Neutrophil (primary cell): Measurements from ENCODE around the gene ZSCAN20.
"Not testable (repeated sequence)": the region's sequence is repeated elsewhere in the genome, so short reads cannot be mapped to it uniquely, and the experiment has no call there.

Source experiments
- H3K27ac ChIP-seq: fragments of 200-600 bp; sonication (generic); 2 replicates; pipeline ENCODE4 v1.5.1; 2016; ENCODE audit warnings: mild to moderate bottlenecking, moderate library complexity
- H3K27me3 ChIP-seq: fragments of 200-600 bp; sonication (generic); 2 replicates; pipeline ENCODE4 v1.6.0; 2016; ENCODE audit warnings: mild to moderate bottlenecking
- H3K36me3 ChIP-seq: fragments of 200-600 bp; sonication (generic); 2 replicates; pipeline ENCODE4 v1.5.1; 2017
- H3K4me1 ChIP-seq, 2 experiments: fragments of 200-600 bp in 1 of 2; sonication (generic) in 1 of 2; 1 replicate in 1 of 2; 2 replicates in 1 of 2; pipeline versions ENCODE4 v1.5.1 to v1.6.1; 2013 to 2016; ENCODE audit warnings: low read depth in 1 of 2, low read length in 1 of 2, mild to moderate bottlenecking in 1 of 2, moderate library complexity in 1 of 2; ENCODE audit not compliant: control insufficient read depth in 1 of 2, insufficient read depth in 1 of 2
- H3K4me3 ChIP-seq, 2 experiments: fragments of 200-600 bp in 1 of 2; sonication (generic) in 1 of 2; 1 replicate in 1 of 2; 2 replicates in 1 of 2; pipeline ENCODE4 v1.5.1; 2013 to 2016; ENCODE audit warnings: low read depth in 1 of 2, low read length in 1 of 2, mild to moderate bottlenecking in 1 of 2, moderate library complexity in 1 of 2
- H3K9me3 ChIP-seq: fragments of 200-600 bp; sonication (generic); 2 replicates; pipeline ENCODE4 v1.5.1; 2016
- CTCF ChIP-seq: fragments of 200-600 bp; sonication (generic); IDR thresholded peaks from 2 replicates; pipeline ENCODE4 v1.5.1; 2016; ENCODE audit warnings: antibody characterized with exemption

ZSCAN20 gene

GRCh38 chr1:33503506-33503905 is 31.1 kb downstream of the ZSCAN20 start:
- Histone ChIP-seq H3K9me3 (no peaks in the 10 kb centered on the region), H3K27me3 (no peaks in the 10 kb centered on the region), H3K27ac (no peak overlapping the region), H3K4me3 (no peak overlapping the region), H3K36me3 (no peaks in the 10 kb centered on the region), H3K4me1 (no peaks in the 10 kb centered on the region)
- TF ChIP-seq CTCF = no peak

- no peaks in the 10 kb centered on the region for H3K9me3 ChIP-seq
- no peak overlapping the region for H3K27ac ChIP-seq
- no peaks in the 10 kb centered on the region for H3K27me3 ChIP-seq
- TF ChIP-seq CTCF = no peak
- no peak overlapping the region for H3K4me3 ChIP-seq
- no peaks in the 10 kb centered on the region for H3K36me3 ChIP-seq
- no peaks in the 10 kb centered on the region for H3K4me1 ChIP-seq
These were observed 35.2 kb downstream of the ZSCAN20 start for GRCh38 chr1:33507661-33508060.

- no peaks in the 10 kb centered on the region for H3K36me3 ChIP-seq
- H3K27ac ChIP-seq = no peak overlapping the region
- H3K4me1 ChIP-seq = no peaks in the 10 kb centered on the region
- H3K27me3 ChIP-seq = no peaks in the 10 kb centered on the region
- H3K9me3 ChIP-seq = no peaks in the 10 kb centered on the region
- no peak overlapping the region for H3K4me3 ChIP-seq
- no peak for TF ChIP-seq CTCF
These were observed 35.7 kb downstream of the ZSCAN20 start for GRCh38 chr1:33508151-33508550.

- not testable (repeated sequence) for H3K4me3 ChIP-seq, H3K9me3 ChIP-seq, H3K36me3 ChIP-seq, H3K27ac ChIP-seq, H3K27me3 ChIP-seq, H3K4me1 ChIP-seq
These were observed 36.8 kb downstream of the ZSCAN20 start for GRCh38 chr1:33509276-33509675.

- Histone ChIP-seq H3K27ac (no peak overlapping the region), H3K4me3 (no peak overlapping the region), H3K36me3 (no peaks in the 10 kb centered on the region), H3K27me3 (no peaks in the 10 kb centered on the region), H3K9me3 (no peaks in the 10 kb centered on the region), H3K4me1 (no peaks in the 10 kb centered on the region)
- no peak for TF ChIP-seq CTCF
These were observed 40.0 kb downstream of the ZSCAN20 start for GRCh38 chr1:33512226-33513011.

GRCh38 chr1:33515112-33515511 is 42.7 kb downstream of the ZSCAN20 start:
- H3K4me3 ChIP-seq = no peak overlapping the region
- H3K36me3 ChIP-seq = no peaks in the 10 kb centered on the region
- no peaks in the 10 kb centered on the region for H3K27me3 ChIP-seq
- no peaks in the 10 kb centered on the region for H3K4me1 ChIP-seq
- H3K27ac ChIP-seq = no peak overlapping the region
- no peak for TF ChIP-seq CTCF
- H3K9me3 ChIP-seq = no peaks in the 10 kb centered on the region
